SK-N-SH (cell line): ENCODE results near the gene YIF1B. TPM values are rescaled to one million over a fixed set of nuclear protein-coding genes. Genes with fewer than 3 reads are reported as not detected.

Experiments used
- CTCF ChIA-PET: fragments of 300-600, 350-600 bp; formaldehyde crosslinking; extraction: SDS; loops from one replicate; lab custom pipeline; 2021; lab: Yijun Ruan, JAX
- POLR2A ChIA-PET: fragments of 350-600 bp; sonication (Branson Sonifier 250); formaldehyde crosslinking; extraction: SDS; loops from one replicate; lab custom pipeline; 2020; ENCODE audit warnings: antibody characterized with exemption, inconsistent platforms; lab: Yijun Ruan, JAX
- DNase-seq: peaks from one replicate; pipeline ENCODE4 v3.0.0; 2012
- H2AFZ ChIP-seq: fragments of 200-600 bp; sonication (generic); 2 replicates; pipeline ENCODE4 v1.8.1; 2016; ENCODE audit warnings: antibody characterized with exemption, mild to moderate bottlenecking, low read depth
- H3F3A ChIP-seq: fragments of 200-600 bp; sonication (generic); replicated peaks from 2 replicates; pipeline ENCODE3; 2016; ENCODE audit warnings: antibody characterized with exemption, mild to moderate bottlenecking; ENCODE audit not compliant: insufficient read depth
- H3K27ac ChIP-seq, 2 experiments: fragments of 200-500 bp in 1 of 2; fragments of 200-600 bp in 1 of 2; sonication (Bioruptor generic) in 1 of 2; sonication (generic), shearing (Covaris generic) in 1 of 2; 2 replicates each; pipeline versions ENCODE4 v1.5.1 to v1.6.1; 2014 to 2016; ENCODE audit warnings: low read depth in 2 of 2, inconsistent platforms in 1 of 2, low read length in 1 of 2, mild to moderate bottlenecking in 1 of 2, mixed read lengths in 1 of 2
- H3K27me3 ChIP-seq: fragments of 200-600 bp; sonication (generic), shearing (Covaris generic); 2 replicates; pipeline ENCODE4 v1.6.1; 2016; ENCODE audit warnings: mixed run types; ENCODE audit not compliant: insufficient read depth
- H3K36me3 ChIP-seq, 2 experiments: fragments of 200-500 bp in 1 of 2; fragments of 200-600 bp in 1 of 2; sonication (Bioruptor generic) in 1 of 2; sonication (generic) in 1 of 2; replicated peaks in 1 of 2; 2 replicates each; pipeline versions ENCODE3 to v1.5.1; 2014 to 2016; ENCODE audit warnings: low read length in 1 of 2, mild to moderate bottlenecking in 1 of 2; ENCODE audit not compliant: insufficient read depth in 2 of 2, control insufficient read depth in 1 of 2
- H3K4me1 ChIP-seq, 2 experiments: fragments of 200-500 bp in 1 of 2; fragments of 200-600 bp in 1 of 2; sonication (Bioruptor generic) in 1 of 2; sonication (generic), shearing (Covaris generic) in 1 of 2; 2 replicates each; pipeline versions ENCODE4 v1.5.1 to v1.6.1; 2014 to 2016; ENCODE audit warnings: low read depth in 1 of 2, low read length in 1 of 2, mixed run types in 1 of 2; ENCODE audit not compliant: insufficient read depth in 2 of 2, control insufficient read depth in 1 of 2
- H3K4me2 ChIP-seq: fragments of 200-600 bp; sonication (generic), shearing (Covaris generic); 2 replicates; pipeline ENCODE4 v1.6.1; 2017; ENCODE audit warnings: mixed run types
- H3K4me3 ChIP-seq, 2 experiments: fragments of 200-500 bp in 1 of 2; fragments of 200-600 bp in 1 of 2; sonication (Bioruptor generic) in 1 of 2; sonication (generic), shearing (Covaris generic) in 1 of 2; 2 replicates each; pipeline versions ENCODE4 v1.5.1 to v1.8.1; 2014 to 2016; ENCODE audit warnings: low read depth in 2 of 2, inconsistent platforms in 1 of 2, low read length in 1 of 2, mild to moderate bottlenecking in 1 of 2, mixed read lengths in 1 of 2, moderate library complexity in 1 of 2
- H3K79me2 ChIP-seq: fragments of 200-600 bp; sonication (generic); 2 replicates; pipeline ENCODE4 v1.8.1; 2017; ENCODE audit warnings: mild to moderate bottlenecking; ENCODE audit not compliant: insufficient read depth
- H3K9ac ChIP-seq: fragments of 200-600 bp; sonication (generic); 2 replicates; pipeline ENCODE4 v1.6.1; 2017; ENCODE audit warnings: mixed run types
- H3K9me2 ChIP-seq: fragments of 200-600 bp; sonication (generic); 2 replicates; pipeline ENCODE4 v1.6.1; 2017; ENCODE audit warnings: mixed run types
- H3K9me3 ChIP-seq: fragments of 200-600 bp; sonication (generic); 2 replicates; pipeline ENCODE4 v1.6.1; 2017; ENCODE audit warnings: mixed run types, mild to moderate bottlenecking, moderate library complexity
- H4K20me1 ChIP-seq: fragments of 200-600 bp; sonication (generic); 2 replicates; pipeline ENCODE4 v1.6.1; 2017; ENCODE audit warnings: mild to moderate bottlenecking, mixed run types; ENCODE audit not compliant: insufficient read depth
- CTCF ChIP-seq: fragments of 200-600 bp; sonication (generic); IDR thresholded peaks from 2 replicates; pipeline ENCODE4 v1.6.1; 2017; ENCODE audit warnings: antibody characterized with exemption, mild to moderate bottlenecking, moderate library complexity
- ELF1 ChIP-seq: IDR thresholded peaks from 2 replicates; pipeline ENCODE4 v1.4.0; 2012
- EP300 ChIP-seq, 2 experiments: IDR thresholded peaks; 2 replicates each; pipeline versions ENCODE4 v1.4.0 to v1.6.1; 2012; ENCODE audit warnings: borderline replicate concordance in 1 of 2, low read depth in 1 of 2, low read length in 1 of 2
- MEF2A ChIP-seq: IDR thresholded peaks from 2 replicates; pipeline ENCODE4 v1.4.0; 2012; ENCODE audit warnings: low read depth, borderline replicate concordance
- RXRA ChIP-seq: IDR thresholded peaks from 2 replicates; pipeline ENCODE4 v1.4.0; 2012; ENCODE audit warnings: low read depth, mild to moderate bottlenecking, borderline replicate concordance
- USF2 ChIP-seq: fragments of 150-350 bp; IDR thresholded peaks from 2 replicates; pipeline ENCODE4 v1.6.1; 2017; ENCODE audit warnings: antibody characterized with exemption, low read length, low read depth, borderline replicate concordance
- WGBS: methylation state at CpG from one replicate; pipeline ENCODE4 v1.1.6; 2017; ENCODE audit warnings: low lambda C conversion rate; 5-methylcytosine and 5-hydroxymethylcytosine counted together
- polyA plus RNA-seq, 3 experiments: library from polyadenylated mRNA; depleted of rRNA; stranded (reverse); fragments of >200 nt; gene quantifications; 2 replicates each; pipeline ENCODE4 v1.2.3, GENCODE V29; 2012

Gene YIF1B
- polyA plus RNA-seq, 1 of the 3 experiments (the other 2 are of a cell fraction) = 121 TPM

- Histone ChIP-seq H3K79me2 (peaks cover 28% of the 10 kb centered on the region; the same call in 1 of the 2 replicates), H3K9ac (no peak overlapping the region), H3K9me3 (no peaks in the 10 kb centered on the region), H3K27ac (no peak overlapping the region), H4K20me1 (no peaks in the 10 kb centered on the region), H3K4me1 (no peaks in the 10 kb centered on the region), H3K27me3 (no peaks in the 10 kb centered on the region), H3F3A (no peaks in the 10 kb centered on the region), H3K4me3 (no peak overlapping the region), H3K4me2 (no peak overlapping the region), H3K36me3 (peaks cover 0 to 6% of the 10 kb centered on the region in 2 experiments), H3K9me2 (no peaks in the 10 kb centered on the region)
- CTCF ChIA-PET = interaction anchor here (1.2 kb wide), 1 partner anchor 27 kb away, joined by 3 read pairs; the partner anchor contains the start of gene CATSPERG
- 91% methylated on average over 19 of the region's 24 CpGs for WGBS
- no peak for DNase-seq
- POLR2A ChIA-PET = no interaction called here
- TF ChIP-seq ELF1 (no peak), EP300 (IDR thresholded peaks at IDR 0.05; ENCODE audit: borderline replicate concordance in 1 of 2, low read depth in 1 of 2, low read length in 1 of 2) (no peak)
- TF ChIP-seq, all 33 proteins: peak for 0
- H2AFZ ChIP-seq = no peak overlapping the region
Measured at GRCh38 chr19:38308926-38309614, 6.7 kb downstream of the YIF1B start.

- H3K9me3 ChIP-seq = no peaks in the 10 kb centered on the region
- no peak overlapping the region for H3K4me3 ChIP-seq
- DNase-seq = no peak
- WGBS = 92% methylated on average over 10 of the region's 12 CpGs
- H3F3A ChIP-seq = no peaks in the 10 kb centered on the region
- H3K27me3 ChIP-seq = no peaks in the 10 kb centered on the region
- no peak overlapping the region for H3K9ac ChIP-seq
- peaks cover 0 to 6% of the 10 kb centered on the region in 2 experiments for H3K36me3 ChIP-seq
- no peaks in the 10 kb centered on the region for H3K9me2 ChIP-seq
- ChIA-PET POLR2A (interaction anchor here (0.7 kb wide), 1 partner anchor 236 kb away, joined by 3 read pairs; no protein-coding TSS in a partner anchor), CTCF (no interaction called here)
- no peak overlapping the region for H3K4me2 ChIP-seq
- peaks cover 20% of the 10 kb centered on the region; the same call in 1 of the 2 replicates for H3K79me2 ChIP-seq
- H2AFZ ChIP-seq = no peak overlapping the region
- H3K4me1 ChIP-seq = no peaks in the 10 kb centered on the region
- TF ChIP-seq CTCF (no peak), MEF2A (no peak), RXRA (no peak), USF2 (no peak)
- H3K27ac ChIP-seq = no peak overlapping the region
- H4K20me1 ChIP-seq = no peaks in the 10 kb centered on the region
Measured at GRCh38 chr19:38308006-38308766, 7.6 kb downstream of the YIF1B start.
